Measurements from ENCODE around the gene FAM163A.

- TF ChIP-seq POLR2AphosphoS5 (IDR thresholded peaks at IDR 0.05; ENCODE audit: borderline replicate concordance, low read depth, low read length) (no peak), EZH2 (IDR thresholded peaks at IDR 0.05) (no peak), FOXP2 (optimal IDR thresholded peaks at IDR 0.05; ENCODE audit: control extremely low read depth, extremely low read length, insufficient read depth) (no peak)
Observed at GRCh38 chr1:179788259-179788658, 45.2 kb downstream of the FAM163A start.

Measured in SK-N-MC (cell line).